22Rv1 (cell line): Measurements from ENCODE around the gene SYNC.
A peak's percentile ranks its signal among the peaks of the same experiment; 100 is the strongest.
"Not testable (repeated sequence)": the region's sequence is repeated elsewhere in the genome, so short reads cannot be mapped to it uniquely, and the experiment has no call there.

Experiments used
- H3K27ac ChIP-seq: fragments of 450-650 bp; 2 replicates; pipeline ENCODE4 v1.5.1; 2017
- ZFX ChIP-seq: fragments of 450-650 bp; IDR thresholded peaks from 2 replicates; pipeline ENCODE4 v1.6.1; 2017; ENCODE audit warnings: antibody characterized with exemption, borderline replicate concordance
- TF ChIP-seq, protein P1 (sequence below): fragments of 450-650 bp; IDR thresholded peaks from 2 replicates; pipeline ENCODE4 v1.5.1; 2017; ENCODE audit warnings: mild to moderate bottlenecking

Gene SYNC

GRCh38 chr1:32685498-32685897 is 17.1 kb downstream of the SYNC start:
- no peak overlapping the region for H3K27ac ChIP-seq
- TF ChIP-seq, protein P1, sequence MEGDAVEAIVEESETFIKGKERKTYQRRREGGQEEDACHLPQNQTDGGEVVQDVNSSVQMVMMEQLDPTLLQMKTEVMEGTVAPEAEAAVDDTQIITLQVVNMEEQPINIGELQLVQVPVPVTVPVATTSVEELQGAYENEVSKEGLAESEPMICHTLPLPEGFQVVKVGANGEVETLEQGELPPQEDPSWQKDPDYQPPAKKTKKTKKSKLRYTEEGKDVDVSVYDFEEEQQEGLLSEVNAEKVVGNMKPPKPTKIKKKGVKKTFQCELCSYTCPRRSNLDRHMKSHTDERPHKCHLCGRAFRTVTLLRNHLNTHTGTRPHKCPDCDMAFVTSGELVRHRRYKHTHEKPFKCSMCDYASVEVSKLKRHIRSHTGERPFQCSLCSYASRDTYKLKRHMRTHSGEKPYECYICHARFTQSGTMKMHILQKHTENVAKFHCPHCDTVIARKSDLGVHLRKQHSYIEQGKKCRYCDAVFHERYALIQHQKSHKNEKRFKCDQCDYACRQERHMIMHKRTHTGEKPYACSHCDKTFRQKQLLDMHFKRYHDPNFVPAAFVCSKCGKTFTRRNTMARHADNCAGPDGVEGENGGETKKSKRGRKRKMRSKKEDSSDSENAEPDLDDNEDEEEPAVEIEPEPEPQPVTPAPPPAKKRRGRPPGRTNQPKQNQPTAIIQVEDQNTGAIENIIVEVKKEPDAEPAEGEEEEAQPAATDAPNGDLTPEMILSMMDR = no peak
- TF ChIP-seq ZFX = no peak

DNA sequence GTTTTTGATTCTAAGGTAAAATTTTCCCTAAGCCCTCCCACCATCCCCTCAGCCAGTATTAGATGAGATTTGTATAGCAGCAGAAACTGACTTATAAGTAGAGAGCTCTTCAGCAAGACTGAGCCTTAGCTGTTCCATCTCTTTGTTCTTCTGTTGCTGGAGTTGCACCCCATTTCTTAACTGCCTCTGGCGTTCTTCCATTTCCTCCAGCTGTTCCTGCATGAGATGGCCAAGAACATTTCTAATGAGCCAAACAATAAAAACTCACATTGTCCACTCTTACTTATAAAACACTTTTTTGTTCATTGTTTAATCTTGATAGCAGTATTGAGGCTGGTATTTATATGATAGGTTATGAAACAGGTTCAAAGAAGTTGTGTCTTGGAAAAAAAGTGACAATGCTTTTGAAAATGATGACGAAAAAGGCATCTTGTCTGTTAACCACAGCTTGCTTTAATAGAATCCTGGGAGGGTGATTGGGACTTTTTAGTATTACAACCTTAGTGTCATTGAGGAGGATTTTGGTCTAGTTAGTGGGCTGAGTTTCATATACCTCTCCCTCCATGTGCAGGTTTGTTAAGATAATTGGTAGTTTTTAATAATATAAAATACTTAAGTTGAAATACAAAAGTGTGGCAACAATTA is 18.3 kb downstream of the SYNC start:
- peak overlapping the region; percentile 5; the same call in 1 of the 2 replicates for H3K27ac ChIP-seq
- no peak for TF ChIP-seq ZFX
- TF ChIP-seq, protein P1 = no peak

DNA sequence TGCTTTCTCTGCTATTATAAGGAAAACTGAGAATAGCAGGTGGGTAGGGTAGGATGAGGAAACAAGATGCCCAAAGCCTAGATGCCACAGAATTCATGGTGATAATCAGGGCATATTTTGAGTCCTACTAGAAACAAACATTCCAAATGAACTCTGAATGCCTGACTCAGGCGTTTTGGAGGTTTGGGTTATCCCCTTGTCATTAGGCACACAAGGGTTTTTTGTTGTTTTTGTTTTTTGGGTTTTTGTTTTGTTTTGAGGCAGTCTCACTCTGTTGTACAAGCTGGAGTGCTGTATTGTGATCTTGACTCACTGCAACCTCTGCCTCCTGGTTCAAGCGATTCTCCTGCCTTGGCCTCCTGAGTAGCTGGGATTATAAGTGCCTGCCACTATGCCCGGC is 19.2 kb downstream of the SYNC start:
- H3K27ac ChIP-seq = peak overlapping the region; percentile 5; the same call in 1 of the 2 replicates

DNA sequence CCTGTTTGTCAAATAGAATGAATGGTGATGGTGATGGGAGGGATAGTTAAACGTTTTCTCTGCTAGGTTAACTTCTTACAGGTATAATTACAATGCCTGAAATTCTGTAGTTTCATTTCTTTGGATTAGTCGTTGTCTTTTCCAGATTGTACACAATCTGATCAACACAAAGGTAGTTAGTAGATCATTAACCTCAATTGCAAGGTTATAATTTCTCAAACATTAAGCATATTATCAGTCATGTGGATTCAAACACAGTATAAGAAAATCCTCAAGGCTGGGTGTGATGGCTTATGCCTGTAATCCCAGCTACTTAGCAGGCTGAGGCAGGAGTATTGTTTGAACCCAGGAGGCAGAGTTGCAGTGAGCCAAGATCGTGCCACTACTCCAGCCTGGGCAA is 20.6 kb downstream of the SYNC start:
- no peak for TF ChIP-seq ZFX
- TF ChIP-seq, protein P1 = no peak
- H3K27ac ChIP-seq = no peak overlapping the region

More for the DNA sequence above, 19.2 kb downstream of the SYNC start:
- no peak for TF ChIP-seq ZFX
- TF ChIP-seq, protein P1 = no peak

GRCh38 chr1:32681509-32681908 is 21.1 kb downstream of the SYNC start:
- H3K27ac ChIP-seq = no peak overlapping the region
- TF ChIP-seq, protein P1 = no peak
- TF ChIP-seq ZFX = no peak

- TF ChIP-seq, protein P1 = no peak
- TF ChIP-seq ZFX = no peak
- H3K27ac ChIP-seq = no peak overlapping the region
Observed at GRCh38 chr1:32680642-32681041, 21.9 kb downstream of the SYNC start.

GRCh38 chr1:32679993-32680392 is 22.6 kb downstream of the SYNC start:
- H3K27ac ChIP-seq = not testable (repeated sequence)

- TF ChIP-seq, protein P1 = no peak
- no peak for TF ChIP-seq ZFX
- H3K27ac ChIP-seq = peak overlapping the region; percentile 40; the same call in 1 of the 2 replicates
Observed at GRCh38 chr1:32676945-32677344, 25.6 kb downstream of the SYNC start.

GRCh38 chr1:32668716-32669115 is 33.9 kb downstream of the SYNC start:
- H3K27ac ChIP-seq = not testable (repeated sequence)
